SK-N-SH (cell line): ENCODE measurements around the gene CARD8. TPM values are rescaled to one million over a fixed set of nuclear protein-coding genes. Genes with fewer than 3 reads are reported as not detected.

Experiments
- CTCF ChIA-PET: fragments of 300-600, 350-600 bp; formaldehyde crosslinking; extraction: SDS; loops from one replicate; lab custom pipeline; 2021; lab: Yijun Ruan, JAX
- POLR2A ChIA-PET: fragments of 350-600 bp; sonication (Branson Sonifier 250); formaldehyde crosslinking; extraction: SDS; loops from one replicate; lab custom pipeline; 2020; ENCODE audit warnings: antibody characterized with exemption, inconsistent platforms; lab: Yijun Ruan, JAX
- DNase-seq: peaks from one replicate; pipeline ENCODE4 v3.0.0; 2012
- H2AFZ ChIP-seq: fragments of 200-600 bp; sonication (generic); 2 replicates; pipeline ENCODE4 v1.8.1; 2016; ENCODE audit warnings: antibody characterized with exemption, mild to moderate bottlenecking, low read depth
- H3F3A ChIP-seq: fragments of 200-600 bp; sonication (generic); replicated peaks from 2 replicates; pipeline ENCODE3; 2016; ENCODE audit warnings: antibody characterized with exemption, mild to moderate bottlenecking; ENCODE audit not compliant: insufficient read depth
- H3K27ac ChIP-seq, 2 experiments: fragments of 200-500 bp in 1 of 2; fragments of 200-600 bp in 1 of 2; sonication (Bioruptor generic) in 1 of 2; sonication (generic), shearing (Covaris generic) in 1 of 2; 2 replicates each; pipeline versions ENCODE4 v1.5.1 to v1.6.1; 2014 to 2016; ENCODE audit warnings: low read depth in 2 of 2, inconsistent platforms in 1 of 2, low read length in 1 of 2, mild to moderate bottlenecking in 1 of 2, mixed read lengths in 1 of 2
- H3K27me3 ChIP-seq: fragments of 200-600 bp; sonication (generic), shearing (Covaris generic); 2 replicates; pipeline ENCODE4 v1.6.1; 2016; ENCODE audit warnings: mixed run types; ENCODE audit not compliant: insufficient read depth
- H3K36me3 ChIP-seq, 2 experiments: fragments of 200-500 bp in 1 of 2; fragments of 200-600 bp in 1 of 2; sonication (Bioruptor generic) in 1 of 2; sonication (generic) in 1 of 2; replicated peaks in 1 of 2; 2 replicates each; pipeline versions ENCODE3 to v1.5.1; 2014 to 2016; ENCODE audit warnings: low read length in 1 of 2, mild to moderate bottlenecking in 1 of 2; ENCODE audit not compliant: insufficient read depth in 2 of 2, control insufficient read depth in 1 of 2
- H3K4me1 ChIP-seq, 2 experiments: fragments of 200-500 bp in 1 of 2; fragments of 200-600 bp in 1 of 2; sonication (Bioruptor generic) in 1 of 2; sonication (generic), shearing (Covaris generic) in 1 of 2; 2 replicates each; pipeline versions ENCODE4 v1.5.1 to v1.6.1; 2014 to 2016; ENCODE audit warnings: low read depth in 1 of 2, low read length in 1 of 2, mixed run types in 1 of 2; ENCODE audit not compliant: insufficient read depth in 2 of 2, control insufficient read depth in 1 of 2
- H3K4me2 ChIP-seq: fragments of 200-600 bp; sonication (generic), shearing (Covaris generic); 2 replicates; pipeline ENCODE4 v1.6.1; 2017; ENCODE audit warnings: mixed run types
- H3K4me3 ChIP-seq, 2 experiments: fragments of 200-500 bp in 1 of 2; fragments of 200-600 bp in 1 of 2; sonication (Bioruptor generic) in 1 of 2; sonication (generic), shearing (Covaris generic) in 1 of 2; 2 replicates each; pipeline versions ENCODE4 v1.5.1 to v1.8.1; 2014 to 2016; ENCODE audit warnings: low read depth in 2 of 2, inconsistent platforms in 1 of 2, low read length in 1 of 2, mild to moderate bottlenecking in 1 of 2, mixed read lengths in 1 of 2, moderate library complexity in 1 of 2
- H3K79me2 ChIP-seq: fragments of 200-600 bp; sonication (generic); 2 replicates; pipeline ENCODE4 v1.8.1; 2017; ENCODE audit warnings: mild to moderate bottlenecking; ENCODE audit not compliant: insufficient read depth
- H3K9ac ChIP-seq: fragments of 200-600 bp; sonication (generic); 2 replicates; pipeline ENCODE4 v1.6.1; 2017; ENCODE audit warnings: mixed run types
- H3K9me2 ChIP-seq: fragments of 200-600 bp; sonication (generic); 2 replicates; pipeline ENCODE4 v1.6.1; 2017; ENCODE audit warnings: mixed run types
- H3K9me3 ChIP-seq: fragments of 200-600 bp; sonication (generic); 2 replicates; pipeline ENCODE4 v1.6.1; 2017; ENCODE audit warnings: mixed run types, mild to moderate bottlenecking, moderate library complexity
- H4K20me1 ChIP-seq: fragments of 200-600 bp; sonication (generic); 2 replicates; pipeline ENCODE4 v1.6.1; 2017; ENCODE audit warnings: mild to moderate bottlenecking, mixed run types; ENCODE audit not compliant: insufficient read depth
- CHD2 ChIP-seq: fragments of 150-350 bp; IDR thresholded peaks from 2 replicates; pipeline ENCODE4 v1.6.1; 2018; ENCODE audit warnings: low read length; ENCODE audit not compliant: partially characterized antibody
- EP300 ChIP-seq, 2 experiments: IDR thresholded peaks; 2 replicates each; pipeline versions ENCODE4 v1.4.0 to v1.6.1; 2012; ENCODE audit warnings: borderline replicate concordance in 1 of 2, low read depth in 1 of 2, low read length in 1 of 2
- JUND ChIP-seq: IDR thresholded peaks from 2 replicates; pipeline ENCODE4 v1.4.0; 2012
- MXI1 ChIP-seq: IDR thresholded peaks from 2 replicates; pipeline ENCODE4 v1.6.1; 2012; ENCODE audit warnings: mild to moderate bottlenecking, low read depth, low read length, improper control_type of control experiment
- NFIC ChIP-seq: IDR thresholded peaks from 2 replicates; pipeline ENCODE4 v1.4.0; 2012; ENCODE audit warnings: borderline replicate concordance
- NRF1 ChIP-seq: IDR thresholded peaks from 2 replicates; pipeline ENCODE4 v1.6.1; 2012; ENCODE audit warnings: low read depth, mild to moderate bottlenecking, low read length
- RXRA ChIP-seq: IDR thresholded peaks from 2 replicates; pipeline ENCODE4 v1.4.0; 2012; ENCODE audit warnings: low read depth, mild to moderate bottlenecking, borderline replicate concordance
- SMC3 ChIP-seq: IDR thresholded peaks from 2 replicates; pipeline ENCODE4 v1.6.1; 2012; ENCODE audit warnings: low read depth, low read length, improper control_type of control experiment
- TCF12 ChIP-seq: IDR thresholded peaks from 2 replicates; pipeline ENCODE4 v1.4.0; 2012
- YY1 ChIP-seq: IDR thresholded peaks from 2 replicates; pipeline ENCODE4 v1.4.0; 2012; ENCODE audit warnings: low read depth, mild to moderate bottlenecking
- WGBS: methylation state at CpG from one replicate; pipeline ENCODE4 v1.1.6; 2017; ENCODE audit warnings: low lambda C conversion rate; 5-methylcytosine and 5-hydroxymethylcytosine counted together
- polyA plus RNA-seq, 3 experiments: library from polyadenylated mRNA; depleted of rRNA; stranded (reverse); fragments of >200 nt; gene quantifications; 2 replicates each; pipeline ENCODE4 v1.2.3, GENCODE V29; 2012
- TF ChIP-seq, protein P1 (sequence below): fragments of 200-600 bp; sonication (generic); IDR thresholded peaks from 2 replicates; pipeline ENCODE4 v1.6.1; 2017; ENCODE audit warnings: antibody characterized with exemption, mild to moderate bottlenecking, moderate library complexity
- TF ChIP-seq, protein P2 (sequence below): fragments of 150-350 bp; IDR thresholded peaks from 2 replicates; pipeline ENCODE4 v1.6.1; 2017; ENCODE audit warnings: antibody characterized with exemption, low read length, low read depth, borderline replicate concordance
- TF ChIP-seq, protein P3 (sequence below): IDR thresholded peaks from 2 replicates; pipeline ENCODE4 v1.4.0; 2012; ENCODE audit warnings: low read depth
- TF ChIP-seq, protein P4 (sequence below): IDR thresholded peaks from 2 replicates; pipeline ENCODE4 v1.4.0; 2012; ENCODE audit warnings: low read depth, borderline replicate concordance
- TF ChIP-seq, protein P5 (sequence below): IDR thresholded peaks from 2 replicates; pipeline ENCODE4 v1.6.1; 2012; ENCODE audit warnings: mild to moderate bottlenecking, low read depth, low read length, moderate library complexity

The CARD8 gene
- polyA plus RNA-seq, 1 of the 3 experiments (the other 2 are of a cell fraction), result 16.4 TPM

DNA sequence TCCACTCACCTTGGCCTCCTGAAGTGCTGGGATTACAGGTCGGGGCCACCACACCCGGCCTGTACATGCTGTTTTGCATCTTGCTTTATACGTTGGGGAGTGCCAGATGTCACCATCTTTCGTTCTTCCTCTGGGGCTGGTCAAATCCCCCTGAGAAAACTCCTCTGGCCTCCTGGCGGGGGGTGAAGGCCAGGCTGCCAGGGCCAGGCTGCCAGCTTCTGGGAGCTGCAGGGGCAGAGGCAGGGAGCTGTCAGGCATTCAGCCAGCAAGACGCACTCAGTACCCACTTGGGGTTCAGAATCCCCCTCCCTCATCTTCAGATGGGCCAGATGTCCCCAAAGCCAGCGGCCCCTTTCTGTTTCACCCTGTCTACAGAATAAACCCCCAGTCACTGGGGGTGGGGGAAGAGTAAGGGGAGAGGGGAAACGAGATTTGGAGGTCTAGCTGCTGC, 69.1 kb downstream of the CARD8 start:
- no peaks in the 10 kb centered on the region for H3K27me3 ChIP-seq
- H3K79me2 ChIP-seq, result no peaks in the 10 kb centered on the region
- no peak overlapping the region for H3K9ac ChIP-seq
- peaks cover 0 to 7% of the 10 kb centered on the region in 2 experiments for H3K36me3 ChIP-seq
- TF ChIP-seq, protein P1, sequence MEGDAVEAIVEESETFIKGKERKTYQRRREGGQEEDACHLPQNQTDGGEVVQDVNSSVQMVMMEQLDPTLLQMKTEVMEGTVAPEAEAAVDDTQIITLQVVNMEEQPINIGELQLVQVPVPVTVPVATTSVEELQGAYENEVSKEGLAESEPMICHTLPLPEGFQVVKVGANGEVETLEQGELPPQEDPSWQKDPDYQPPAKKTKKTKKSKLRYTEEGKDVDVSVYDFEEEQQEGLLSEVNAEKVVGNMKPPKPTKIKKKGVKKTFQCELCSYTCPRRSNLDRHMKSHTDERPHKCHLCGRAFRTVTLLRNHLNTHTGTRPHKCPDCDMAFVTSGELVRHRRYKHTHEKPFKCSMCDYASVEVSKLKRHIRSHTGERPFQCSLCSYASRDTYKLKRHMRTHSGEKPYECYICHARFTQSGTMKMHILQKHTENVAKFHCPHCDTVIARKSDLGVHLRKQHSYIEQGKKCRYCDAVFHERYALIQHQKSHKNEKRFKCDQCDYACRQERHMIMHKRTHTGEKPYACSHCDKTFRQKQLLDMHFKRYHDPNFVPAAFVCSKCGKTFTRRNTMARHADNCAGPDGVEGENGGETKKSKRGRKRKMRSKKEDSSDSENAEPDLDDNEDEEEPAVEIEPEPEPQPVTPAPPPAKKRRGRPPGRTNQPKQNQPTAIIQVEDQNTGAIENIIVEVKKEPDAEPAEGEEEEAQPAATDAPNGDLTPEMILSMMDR, result no peak
- no peak for TF ChIP-seq EP300 (IDR thresholded peaks at IDR 0.05; ENCODE audit: borderline replicate concordance in 1 of 2, low read depth in 1 of 2, low read length in 1 of 2)
- TF ChIP-seq, protein P2, sequence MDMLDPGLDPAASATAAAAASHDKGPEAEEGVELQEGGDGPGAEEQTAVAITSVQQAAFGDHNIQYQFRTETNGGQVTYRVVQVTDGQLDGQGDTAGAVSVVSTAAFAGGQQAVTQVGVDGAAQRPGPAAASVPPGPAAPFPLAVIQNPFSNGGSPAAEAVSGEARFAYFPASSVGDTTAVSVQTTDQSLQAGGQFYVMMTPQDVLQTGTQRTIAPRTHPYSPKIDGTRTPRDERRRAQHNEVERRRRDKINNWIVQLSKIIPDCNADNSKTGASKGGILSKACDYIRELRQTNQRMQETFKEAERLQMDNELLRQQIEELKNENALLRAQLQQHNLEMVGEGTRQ, result no peak
- TF ChIP-seq JUND, result no peak
- TF ChIP-seq NFIC, result no peak
- TF ChIP-seq YY1, result no peak
- no peak for TF ChIP-seq NRF1
- TF ChIP-seq MXI1, result no peak
- TF ChIP-seq, protein P3, sequence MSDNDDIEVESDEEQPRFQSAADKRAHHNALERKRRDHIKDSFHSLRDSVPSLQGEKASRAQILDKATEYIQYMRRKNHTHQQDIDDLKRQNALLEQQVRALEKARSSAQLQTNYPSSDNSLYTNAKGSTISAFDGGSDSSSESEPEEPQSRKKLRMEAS, result no peak
- TF ChIP-seq RXRA, result no peak
- TF ChIP-seq, protein P4, sequence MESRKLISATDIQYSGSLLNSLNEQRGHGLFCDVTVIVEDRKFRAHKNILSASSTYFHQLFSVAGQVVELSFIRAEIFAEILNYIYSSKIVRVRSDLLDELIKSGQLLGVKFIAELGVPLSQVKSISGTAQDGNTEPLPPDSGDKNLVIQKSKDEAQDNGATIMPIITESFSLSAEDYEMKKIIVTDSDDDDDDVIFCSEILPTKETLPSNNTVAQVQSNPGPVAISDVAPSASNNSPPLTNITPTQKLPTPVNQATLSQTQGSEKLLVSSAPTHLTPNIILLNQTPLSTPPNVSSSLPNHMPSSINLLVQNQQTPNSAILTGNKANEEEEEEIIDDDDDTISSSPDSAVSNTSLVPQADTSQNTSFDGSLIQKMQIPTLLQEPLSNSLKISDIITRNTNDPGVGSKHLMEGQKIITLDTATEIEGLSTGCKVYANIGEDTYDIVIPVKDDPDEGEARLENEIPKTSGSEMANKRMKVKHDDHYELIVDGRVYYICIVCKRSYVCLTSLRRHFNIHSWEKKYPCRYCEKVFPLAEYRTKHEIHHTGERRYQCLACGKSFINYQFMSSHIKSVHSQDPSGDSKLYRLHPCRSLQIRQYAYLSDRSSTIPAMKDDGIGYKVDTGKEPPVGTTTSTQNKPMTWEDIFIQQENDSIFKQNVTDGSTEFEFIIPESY, result no peak
- no peak for TF ChIP-seq SMC3
- TF ChIP-seq TCF12, result no peak
- TF ChIP-seq, protein P5, sequence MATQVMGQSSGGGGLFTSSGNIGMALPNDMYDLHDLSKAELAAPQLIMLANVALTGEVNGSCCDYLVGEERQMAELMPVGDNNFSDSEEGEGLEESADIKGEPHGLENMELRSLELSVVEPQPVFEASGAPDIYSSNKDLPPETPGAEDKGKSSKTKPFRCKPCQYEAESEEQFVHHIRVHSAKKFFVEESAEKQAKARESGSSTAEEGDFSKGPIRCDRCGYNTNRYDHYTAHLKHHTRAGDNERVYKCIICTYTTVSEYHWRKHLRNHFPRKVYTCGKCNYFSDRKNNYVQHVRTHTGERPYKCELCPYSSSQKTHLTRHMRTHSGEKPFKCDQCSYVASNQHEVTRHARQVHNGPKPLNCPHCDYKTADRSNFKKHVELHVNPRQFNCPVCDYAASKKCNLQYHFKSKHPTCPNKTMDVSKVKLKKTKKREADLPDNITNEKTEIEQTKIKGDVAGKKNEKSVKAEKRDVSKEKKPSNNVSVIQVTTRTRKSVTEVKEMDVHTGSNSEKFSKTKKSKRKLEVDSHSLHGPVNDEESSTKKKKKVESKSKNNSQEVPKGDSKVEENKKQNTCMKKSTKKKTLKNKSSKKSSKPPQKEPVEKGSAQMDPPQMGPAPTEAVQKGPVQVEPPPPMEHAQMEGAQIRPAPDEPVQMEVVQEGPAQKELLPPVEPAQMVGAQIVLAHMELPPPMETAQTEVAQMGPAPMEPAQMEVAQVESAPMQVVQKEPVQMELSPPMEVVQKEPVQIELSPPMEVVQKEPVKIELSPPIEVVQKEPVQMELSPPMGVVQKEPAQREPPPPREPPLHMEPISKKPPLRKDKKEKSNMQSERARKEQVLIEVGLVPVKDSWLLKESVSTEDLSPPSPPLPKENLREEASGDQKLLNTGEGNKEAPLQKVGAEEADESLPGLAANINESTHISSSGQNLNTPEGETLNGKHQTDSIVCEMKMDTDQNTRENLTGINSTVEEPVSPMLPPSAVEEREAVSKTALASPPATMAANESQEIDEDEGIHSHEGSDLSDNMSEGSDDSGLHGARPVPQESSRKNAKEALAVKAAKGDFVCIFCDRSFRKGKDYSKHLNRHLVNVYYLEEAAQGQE, result no peak
- no peak for TF ChIP-seq CHD2
- peaks cover 5% of the 10 kb centered on the region; the same call in 1 of the 2 replicates for H3K9me3 ChIP-seq
- H4K20me1 ChIP-seq, result no peaks in the 10 kb centered on the region
- CTCF ChIA-PET, result interaction anchor here (0.6 to 1.2 kb wide), 2 partner anchors 7 to 692 kb away, joined by 3 read pairs; no protein-coding TSS in a partner anchor
- no peak overlapping the region for H3K4me3 ChIP-seq
- no peak overlapping the region for H2AFZ ChIP-seq
- no peak overlapping the region for H3K27ac ChIP-seq
- no peaks in the 10 kb centered on the region for H3K4me1 ChIP-seq
- 94% methylated on average over 8 of the region's 8 CpGs for WGBS
- H3K4me2 ChIP-seq, result no peak overlapping the region
- H3F3A ChIP-seq, result peaks cover 5% of the 10 kb centered on the region
- POLR2A ChIA-PET, result no interaction called here
- no peaks in the 10 kb centered on the region for H3K9me2 ChIP-seq
- DNase-seq, result no peak
